SJSA1 (cell line): ENCODE measurements around the gene ARID3C. TPM values are rescaled to one million over a fixed set of nuclear protein-coding genes. Genes with fewer than 3 reads are reported as not detected.

Experiments
- DNase-seq, 2 experiments: peaks; one replicate each; pipeline ENCODE4 v3.0.0-alpha.2; 2015 to 2020; ENCODE audit warnings: low spot score in 2 of 2, low read depth in 1 of 2
- H3K27ac ChIP-seq: fragments of 250-450 bp; sonication (Bioruptor Pico); 2 replicates; pipeline ENCODE4 v1.5.1; 2020; ENCODE audit warnings: mild to moderate bottlenecking, moderate library complexity
- H3K27me3 ChIP-seq: fragments of 250-450 bp; sonication (Bioruptor Pico); replicated peaks from 2 replicates; pipeline ENCODE4 v1.5.1; 2020; ENCODE audit warnings: mild to moderate bottlenecking, moderate library complexity
- H3K36me3 ChIP-seq: fragments of 250-450 bp; sonication (Bioruptor Pico); 2 replicates; pipeline ENCODE4 v1.5.1; 2020; ENCODE audit warnings: mild to moderate bottlenecking
- H3K4me1 ChIP-seq: fragments of 250-450 bp; sonication (Bioruptor Pico); replicated peaks from 2 replicates; pipeline ENCODE4 v1.6.1; 2021; ENCODE audit warnings: mild to moderate bottlenecking
- H3K4me3 ChIP-seq: fragments of 250-450 bp; sonication (Bioruptor Pico); 2 replicates; pipeline ENCODE4 v1.5.1; 2020; ENCODE audit warnings: mild to moderate bottlenecking
- H3K9me3 ChIP-seq: fragments of 250-450 bp; sonication (Bioruptor Pico); replicated peaks from 2 replicates; pipeline ENCODE4 v1.5.1; 2020; ENCODE audit warnings: mild to moderate bottlenecking
- total RNA-seq: library from RNA; depleted of rRNA; stranded (reverse); fragments of >200 nt; shearing (Covaris generic); gene quantifications from 2 replicates; pipeline ENCODE4 v1.2.3, GENCODE V29; 2014

The ARID3C gene
- total RNA-seq, 1 experiment from 2014 or later: not detected

GRCh38 chr9:34578241-34579103 lies 50.4 kb downstream of the ARID3C start:
- DNase-seq: no peak
- Histone ChIP-seq H3K27ac (no peak overlapping the region), H3K4me1 (no peaks in the 10 kb centered on the region), H3K4me3 (no peak overlapping the region), H3K9me3 (no peaks in the 10 kb centered on the region), H3K36me3 (no peaks in the 10 kb centered on the region), H3K27me3 (peaks cover 4% of the 10 kb centered on the region; the same call in 1 of the 2 replicates)

- Histone ChIP-seq H3K27me3 (peaks cover 4% of the 10 kb centered on the region; the same call in 1 of the 2 replicates), H3K4me1 (no peaks in the 10 kb centered on the region), H3K4me3 (no peak overlapping the region), H3K9me3 (no peaks in the 10 kb centered on the region), H3K36me3 (no peaks in the 10 kb centered on the region), H3K27ac (no peak overlapping the region)
- DNase-seq: no peak
Observed at GRCh38 chr9:34577400-34578240, 51.2 kb downstream of the ARID3C start.

- Histone ChIP-seq H3K27me3 (peaks cover 4% of the 10 kb centered on the region; the same call in 1 of the 2 replicates), H3K9me3 (no peaks in the 10 kb centered on the region), H3K36me3 (no peaks in the 10 kb centered on the region), H3K4me1 (no peaks in the 10 kb centered on the region), H3K27ac (no peak overlapping the region), H3K4me3 (no peak overlapping the region)
- DNase-seq: no peak
Observed at GRCh38 chr9:34576597-34577399, 52.1 kb downstream of the ARID3C start.

- H3K27ac ChIP-seq: no peak overlapping the region
Observed at GRCh38 chr9:34575862-34576596, 52.8 kb downstream of the ARID3C start.

GRCh38 chr9:34575241-34575640 lies 53.6 kb downstream of the ARID3C start:
- H3K27ac ChIP-seq: no peak overlapping the region
- H3K36me3 ChIP-seq: no peaks in the 10 kb centered on the region
- H3K9me3 ChIP-seq: no peaks in the 10 kb centered on the region
- H3K4me1 ChIP-seq: no peaks in the 10 kb centered on the region
- DNase-seq: no peak
- no peak overlapping the region for H3K4me3 ChIP-seq
- peaks cover 4% of the 10 kb centered on the region; the same call in 1 of the 2 replicates for H3K27me3 ChIP-seq

More at GRCh38 chr9:34575862-34576596, 52.8 kb downstream of the ARID3C start:
- Histone ChIP-seq H3K9me3 (no peaks in the 10 kb centered on the region), H3K27me3 (peaks cover 4% of the 10 kb centered on the region; the same call in 1 of the 2 replicates), H3K36me3 (no peaks in the 10 kb centered on the region), H3K4me3 (no peak overlapping the region), H3K4me1 (no peaks in the 10 kb centered on the region)
- no peak for DNase-seq

GRCh38 chr9:34574571-34574970 lies 54.3 kb downstream of the ARID3C start:
- H3K27ac ChIP-seq: no peak overlapping the region
- H3K4me3 ChIP-seq: no peak overlapping the region
- H3K9me3 ChIP-seq: no peaks in the 10 kb centered on the region
- peaks cover 4% of the 10 kb centered on the region; the same call in 1 of the 2 replicates for H3K27me3 ChIP-seq
- no peak for DNase-seq
- no peaks in the 10 kb centered on the region for H3K36me3 ChIP-seq
- H3K4me1 ChIP-seq: no peaks in the 10 kb centered on the region

- H3K4me1 ChIP-seq: no peaks in the 10 kb centered on the region
- DNase-seq: no peak
- H3K9me3 ChIP-seq: no peaks in the 10 kb centered on the region
- H3K4me3 ChIP-seq: no peak overlapping the region
- H3K36me3 ChIP-seq: no peaks in the 10 kb centered on the region
- peaks cover 4% of the 10 kb centered on the region; the same call in 1 of the 2 replicates for H3K27me3 ChIP-seq
- H3K27ac ChIP-seq: no peak overlapping the region
Observed at GRCh38 chr9:34573599-34574325, 55.1 kb downstream of the ARID3C start.

GRCh38 chr9:34572628-34573027 lies 56.2 kb downstream of the ARID3C start:
- no peak for DNase-seq
- no peaks in the 10 kb centered on the region for H3K27me3 ChIP-seq
- H3K36me3 ChIP-seq: no peaks in the 10 kb centered on the region
- no peaks in the 10 kb centered on the region for H3K9me3 ChIP-seq
- no peak overlapping the region for H3K27ac ChIP-seq
- H3K4me1 ChIP-seq: no peaks in the 10 kb centered on the region
- H3K4me3 ChIP-seq: no peak overlapping the region

GRCh38 chr9:34572092-34572491 lies 56.8 kb downstream of the ARID3C start:
- Histone ChIP-seq H3K4me3 (no peak overlapping the region), H3K27me3 (no peaks in the 10 kb centered on the region), H3K4me1 (no peaks in the 10 kb centered on the region)

GRCh38 chr9:34571481-34571810 lies 57.4 kb downstream of the ARID3C start:
- Histone ChIP-seq H3K36me3 (no peaks in the 10 kb centered on the region), H3K27me3 (no peaks in the 10 kb centered on the region), H3K4me1 (no peaks in the 10 kb centered on the region), H3K9me3 (no peaks in the 10 kb centered on the region), H3K4me3 (no peak overlapping the region), H3K27ac (no peak overlapping the region)
- DNase-seq: no peak

More at GRCh38 chr9:34572092-34572491, 56.8 kb downstream of the ARID3C start:
- DNase-seq: no peak
- Histone ChIP-seq H3K27ac (no peak overlapping the region), H3K36me3 (no peaks in the 10 kb centered on the region), H3K9me3 (no peaks in the 10 kb centered on the region)
